Measurements from ENCODE around the gene SDHB.

The SDHB gene

GRCh38 chr1:16969057-16969611 lies 84.7 kb downstream of the SDHB start:
- no peak for DNase-seq (ENCODE audit: low read depth in 2 of 2)
